ENCODE measurements around the gene AOC2. TPM values are rescaled to one million over a fixed set of nuclear protein-coding genes. Genes with fewer than 3 reads are reported as not detected.

Gene AOC2
- total and polyA plus RNA-seq, 2 of the 8 experiments (the other 6 are each of a cell fraction or from before 2014, with no cell fraction given), result 4.2 to 4.7 TPM

DNA sequence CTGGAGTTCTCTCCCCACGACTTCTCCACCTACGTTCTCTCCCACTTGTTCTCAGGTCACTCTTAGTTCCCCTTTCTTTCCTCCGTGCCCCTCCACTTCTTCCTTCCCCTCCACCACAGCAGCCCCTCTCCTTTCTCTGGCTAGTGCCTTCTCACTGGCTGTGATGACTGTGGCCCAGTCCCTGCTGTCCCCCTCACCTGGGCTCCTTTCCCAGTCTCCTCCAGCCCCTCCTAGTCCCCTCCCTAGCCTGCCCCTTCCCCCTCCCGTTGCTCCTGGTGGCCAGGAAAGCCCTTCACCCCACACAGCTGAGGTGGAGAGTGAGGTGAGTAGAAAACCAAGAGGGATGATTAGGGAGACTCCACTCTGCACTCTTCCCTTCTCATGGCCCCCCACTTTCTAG lies 49.3 kb upstream of the AOC2 start:
- H3K27ac ChIP-seq (ENCODE audit: low read depth, low read length), result no peak overlapping the region
- CTCF ChIA-PET (ENCODE audit: partially characterized antibody), result interaction anchor here (1.0 to 1.6 kb wide), 3 partner anchors 10 to 515 kb away, joined by 3 to 4 read pairs (median 3); no protein-coding TSS in a partner anchor
- peaks cover 0 to 2% of the 10 kb centered on the region in 2 experiments for H4K20me1 ChIP-seq (replicated peaks in 1 of 2; ENCODE audit: control insufficient read depth in 1 of 2, insufficient read depth in 2 of 2, low read length in 2 of 2)
- H3K14ac ChIP-seq (ENCODE audit: insufficient read length), result no peak overlapping the region
- H2BK12ac ChIP-seq (ENCODE audit: low read depth, low read length), result no peak overlapping the region
- H3K56ac ChIP-seq (replicated peaks; ENCODE audit: insufficient read length, low read depth, low read length), result no peak overlapping the region
- H3K4ac ChIP-seq (replicated peaks; ENCODE audit: insufficient read length, low read depth, low read length), result no peak overlapping the region
- no peak overlapping the region for H3K4me3 ChIP-seq (ENCODE audit: extremely low read depth in 1 of 4, insufficient read depth in 2 of 4, low read depth in 3 of 4, low read length in 4 of 4)
- no peak overlapping the region for H2BK15ac ChIP-seq (ENCODE audit: low read length)
- no peak overlapping the region for H3K18ac ChIP-seq (ENCODE audit: extremely low read depth, low read length)
- H2BK5ac ChIP-seq (ENCODE audit: low read depth, low read length), result no peak overlapping the region
- H3K79me1 ChIP-seq (ENCODE audit: low read depth, low read length), result no peaks in the 10 kb centered on the region; the same call in 1 of the 2 replicates
- no peak overlapping the region for H4K91ac ChIP-seq (replicated peaks; ENCODE audit: insufficient read length, low read length)
- H3K36me3 ChIP-seq (ENCODE audit: control insufficient read depth in 2 of 4, insufficient read depth in 4 of 4, low read length in 3 of 4), result no peaks in the 10 kb centered on the region
- H3K4me1 ChIP-seq (replicated peaks in 1 of 4; ENCODE audit: control insufficient read depth in 3 of 4, insufficient read depth in 4 of 4, low read length in 3 of 4), result peaks cover 3 to 5% (median 4%) of the 10 kb centered on the region in 4 experiments; a peak in 6 of 7 replicates
- WGBS, 2 experiments (ENCODE audit: extremely low coverage in 1 of 2, insufficient coverage in 1 of 2, insufficient read length in 1 of 2, insufficient replicate concordance in 2 of 2, low coverage in 1 of 2, low lambda C conversion rate in 2 of 2, missing lambda C conversion rate in 1 of 2), result 83% methylated on average over 3 of the region's 4 CpGs; no CpG with 5 or more reads in 1 of the 2 experiments
- H2AFZ ChIP-seq (ENCODE audit: low read length), result no peak overlapping the region
- H3K27me3 ChIP-seq (replicated peaks in 1 of 4; ENCODE audit: control insufficient read depth in 3 of 4, extremely low read depth in 1 of 4, insufficient read depth in 3 of 4, low read length in 3 of 4), result peaks cover 0 to 12% (median 7%) of the 10 kb centered on the region in 4 experiments; a peak in 6 of 7 replicates
- no peak overlapping the region for H2BK20ac ChIP-seq (ENCODE audit: low read length)
- no peak overlapping the region for H2BK120ac ChIP-seq (replicated peaks; ENCODE audit: low read depth, low read length)
- DNase-seq (ENCODE audit: low read depth in 1 of 2, low spot score in 2 of 2) (no peak), FAIRE-seq (no peak)
- no peak overlapping the region for H3K9ac ChIP-seq (replicated peaks in 1 of 4; ENCODE audit: extremely low read depth in 1 of 4, low read depth in 3 of 4, low read length in 3 of 4)
- H3K23ac ChIP-seq (ENCODE audit: insufficient read length), result no peak overlapping the region
- no peak overlapping the region for H2AK5ac ChIP-seq (ENCODE audit: low read depth, low read length)
- POLR2A ChIA-PET (ENCODE audit: partially characterized antibody), result interaction anchor here (1.1 to 1.6 kb wide), 5 partner anchors 9 to 22 kb away, joined by 3 read pairs; partner anchors contain the start of gene VPS25
- H4K5ac ChIP-seq (ENCODE audit: insufficient read length, low read depth, low read length), result no peak overlapping the region
- no peak overlapping the region for H4K8ac ChIP-seq (ENCODE audit: extremely low read depth, insufficient read depth, low read length)
- no peak overlapping the region for H3K4me2 ChIP-seq (ENCODE audit: insufficient read depth in 1 of 2, low read depth in 2 of 2, low read length in 2 of 2)
- peaks cover 5 to 8% of the 10 kb centered on the region in 2 experiments; a peak in 3 of 4 replicates for H3K9me3 ChIP-seq (ENCODE audit: insufficient read depth in 2 of 2, low read depth in 1 of 2, low read length in 1 of 2)
- H3K79me2 ChIP-seq (ENCODE audit: control insufficient read depth in 1 of 2, insufficient read depth in 2 of 2, low read length in 2 of 2), result peaks cover 0 to 6% of the 10 kb centered on the region in 2 experiments; a peak in 2 of 4 replicates
- H3K23me2 ChIP-seq (ENCODE audit: low read depth, low read length), result no peaks in the 10 kb centered on the region
- no peak for TF ChIP-seq CBX8 (IDR thresholded peaks at IDR 0.05; ENCODE audit: borderline replicate concordance, low read depth, low read length)
- no peak for TF ChIP-seq POU5F1 (IDR thresholded peaks at IDR 0.05; ENCODE audit: low read depth, low read length)
- TF ChIP-seq, protein P1, sequence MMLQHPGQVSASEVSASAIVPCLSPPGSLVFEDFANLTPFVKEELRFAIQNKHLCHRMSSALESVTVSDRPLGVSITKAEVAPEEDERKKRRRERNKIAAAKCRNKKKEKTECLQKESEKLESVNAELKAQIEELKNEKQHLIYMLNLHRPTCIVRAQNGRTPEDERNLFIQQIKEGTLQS (IDR thresholded peaks at IDR 0.05; ENCODE audit: insufficient read depth, low read depth, low read length), result no peak
- TF ChIP-seq KDM4A (IDR thresholded peaks at IDR 0.05; ENCODE audit: low read depth, low read length, severe bottlenecking), result no peak
- TF ChIP-seq ZNF274 (IDR thresholded peaks at IDR 0.05; ENCODE audit: borderline replicate concordance, extremely low read depth, low read length), result no peak
- no peak for TF ChIP-seq TCF12 (IDR thresholded peaks at IDR 0.05; ENCODE audit: low read depth, low read length)
- TF ChIP-seq TAF7 (optimal IDR thresholded peaks at IDR 0.05; ENCODE audit: borderline replicate concordance, low read depth, low read length), result no peak
- TF ChIP-seq RFX5 (IDR thresholded peaks at IDR 0.05; ENCODE audit: borderline replicate concordance, low read depth, low read length), result no peak
- no peak for TF ChIP-seq BACH1 (IDR thresholded peaks at IDR 0.05; ENCODE audit: low read length)
- no peak for TF ChIP-seq KDM5A (IDR thresholded peaks at IDR 0.05; ENCODE audit: low read length)
